IPS DF 6.9 (cell line): ENCODE data around the gene SH3PXD2B.
"Not testable (repeated sequence)": the region's sequence is repeated elsewhere in the genome, so short reads cannot be mapped to it uniquely, and the experiment has no call there.

Experiments
- DNase-seq: peaks from one replicate; pipeline ENCODE4 v3.0.0-alpha.2; 2013; ENCODE audit warnings: low read depth, low spot score
- H3K27ac ChIP-seq: one replicate; pipeline ENCODE4 v1.5.1; 2013; ENCODE audit warnings: low read length, control low read depth
- H3K27me3 ChIP-seq: 2 replicates; pipeline ENCODE4 v1.6.1; 2013; ENCODE audit warnings: mild to moderate bottlenecking, low read length; ENCODE audit not compliant: control insufficient read depth, insufficient read depth
- H3K36me3 ChIP-seq: 2 replicates; pipeline ENCODE4 v1.6.1; 2013; ENCODE audit warnings: low read length; ENCODE audit not compliant: control insufficient read depth, insufficient read depth
- H3K4me1 ChIP-seq: 2 replicates; pipeline ENCODE4 v1.6.1; 2013; ENCODE audit warnings: low read length; ENCODE audit not compliant: control insufficient read depth, insufficient read depth
- H3K4me3 ChIP-seq: 2 replicates; pipeline ENCODE4 v1.5.1; 2013; ENCODE audit warnings: mild to moderate bottlenecking, low read length
- H3K9me3 ChIP-seq: 2 replicates; pipeline ENCODE4 v1.6.1; 2013; ENCODE audit warnings: low read length, inconsistent platforms; ENCODE audit not compliant: control insufficient read depth, insufficient read depth
- WGBS: extraction: QIAGEN DNeasy Blood & Tissue Kit; methylation state at CpG from one replicate; pipeline ENCODE4 v1.1.7; 2013; ENCODE audit warnings: mixed read lengths, missing lambda C conversion rate; ENCODE audit not compliant: insufficient read length, insufficient coverage; 5-methylcytosine and 5-hydroxymethylcytosine counted together

The SH3PXD2B gene

DNA sequence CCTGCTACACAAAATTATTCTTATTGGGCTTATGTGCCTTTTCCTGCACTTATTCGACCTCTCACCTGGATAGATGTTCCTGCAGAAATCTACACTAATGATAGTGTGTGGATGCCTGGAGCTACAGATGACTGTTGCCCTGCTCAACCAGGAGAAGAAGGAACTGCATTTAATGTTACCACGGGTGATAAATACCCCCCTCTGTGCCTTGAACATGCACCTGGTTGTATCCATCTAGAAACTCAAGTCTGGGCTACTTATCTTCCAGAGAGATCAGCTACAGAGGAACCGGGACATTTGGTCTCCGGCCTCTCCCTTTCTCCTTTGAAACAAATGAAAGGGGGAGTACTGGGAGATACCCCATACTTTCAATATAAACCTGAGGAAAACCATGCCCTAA is 54.5 kb downstream of the SH3PXD2B start:
- Histone ChIP-seq H3K27ac (no peak overlapping the region), H3K27me3 (no peaks in the 10 kb centered on the region), H3K4me3 (no peak overlapping the region), H3K4me1 (peaks cover 5% of the 10 kb centered on the region), H3K9me3 (no peaks in the 10 kb centered on the region), H3K36me3 (peaks cover 3% of the 10 kb centered on the region; the same call in 1 of the 2 replicates)
- DNase-seq: no peak
- WGBS: no CpG with 5 or more reads among the region's 4 CpGs

DNA sequence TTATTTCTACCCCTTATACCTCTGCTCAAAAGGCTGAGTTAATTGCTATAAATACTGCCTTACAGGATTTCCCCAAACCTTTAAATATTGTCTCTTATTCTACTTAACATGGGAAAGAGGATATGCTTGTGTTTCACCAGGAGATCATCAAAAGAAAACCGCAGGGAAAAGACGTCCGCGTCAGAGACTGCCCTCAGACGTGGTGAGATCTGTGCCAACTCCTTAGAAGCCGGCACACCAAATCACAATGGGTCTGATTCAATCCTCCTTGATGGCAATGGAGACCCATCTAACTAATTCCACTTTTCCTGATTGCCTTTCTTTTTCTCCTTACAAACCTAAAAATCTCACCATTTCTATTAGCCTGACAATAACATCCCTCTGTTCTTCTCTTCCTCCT is 55.0 kb downstream of the SH3PXD2B start:
- no peak for DNase-seq
- H3K27ac ChIP-seq: no peak overlapping the region
- H3K36me3 ChIP-seq: peaks cover 3% of the 10 kb centered on the region; the same call in 1 of the 2 replicates
- H3K4me1 ChIP-seq: peaks cover 5% of the 10 kb centered on the region
- no CpG with 5 or more reads among the region's 6 CpGs for WGBS
- H3K27me3 ChIP-seq: no peaks in the 10 kb centered on the region
- H3K4me3 ChIP-seq: no peak overlapping the region
- no peaks in the 10 kb centered on the region for H3K9me3 ChIP-seq

DNA sequence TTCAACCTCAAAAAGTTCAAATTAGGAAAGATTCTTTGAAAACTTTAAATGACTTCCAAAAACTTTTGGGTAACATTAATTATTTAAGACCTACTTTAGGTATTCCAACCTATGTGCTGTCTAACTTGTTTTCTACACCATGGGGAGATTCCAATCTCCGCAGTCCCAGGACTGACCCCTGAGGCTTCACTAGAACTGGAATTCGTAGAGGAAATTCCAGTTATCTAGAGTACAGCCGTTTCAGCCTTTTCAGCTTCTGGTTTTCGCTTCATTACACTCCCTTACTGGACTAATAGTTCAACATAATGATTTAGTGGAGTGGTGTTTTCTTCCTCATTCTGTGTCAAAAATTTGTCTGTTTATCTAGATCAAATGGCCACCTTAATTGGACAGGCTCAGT is 55.7 kb downstream of the SH3PXD2B start:
- H3K4me3 ChIP-seq, DNase-seq, H3K36me3 ChIP-seq, H3K27me3 ChIP-seq, H3K9me3 ChIP-seq, H3K4me1 ChIP-seq, H3K27ac ChIP-seq: not testable (repeated sequence)
- WGBS: no CpG with 5 or more reads among the region's 4 CpGs

DNA sequence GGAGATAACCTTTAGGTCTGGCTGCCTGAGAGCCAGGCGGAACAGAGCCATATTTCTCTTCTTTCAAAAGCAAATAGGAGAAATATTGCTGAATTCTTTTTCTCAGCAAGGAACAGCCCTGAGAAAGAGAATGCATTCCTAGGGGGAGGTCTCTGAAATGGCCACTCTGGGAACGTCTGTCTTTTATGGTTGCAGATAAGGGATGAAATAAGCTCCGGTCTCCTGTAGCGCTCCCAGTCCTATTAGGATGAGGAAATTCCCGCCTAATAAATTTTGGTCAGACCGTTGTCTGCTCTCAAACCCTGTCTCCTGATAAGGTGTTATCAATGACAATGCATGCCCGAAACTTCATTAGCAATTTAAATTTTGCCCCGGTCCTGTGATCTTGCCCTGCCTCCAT is 57.3 kb downstream of the SH3PXD2B start:
- H3K4me3 ChIP-seq, H3K9me3 ChIP-seq, H3K4me1 ChIP-seq, H3K27me3 ChIP-seq, DNase-seq, H3K27ac ChIP-seq, H3K36me3 ChIP-seq: not testable (repeated sequence)
- WGBS: no CpG with 5 or more reads among the region's 8 CpGs

DNA sequence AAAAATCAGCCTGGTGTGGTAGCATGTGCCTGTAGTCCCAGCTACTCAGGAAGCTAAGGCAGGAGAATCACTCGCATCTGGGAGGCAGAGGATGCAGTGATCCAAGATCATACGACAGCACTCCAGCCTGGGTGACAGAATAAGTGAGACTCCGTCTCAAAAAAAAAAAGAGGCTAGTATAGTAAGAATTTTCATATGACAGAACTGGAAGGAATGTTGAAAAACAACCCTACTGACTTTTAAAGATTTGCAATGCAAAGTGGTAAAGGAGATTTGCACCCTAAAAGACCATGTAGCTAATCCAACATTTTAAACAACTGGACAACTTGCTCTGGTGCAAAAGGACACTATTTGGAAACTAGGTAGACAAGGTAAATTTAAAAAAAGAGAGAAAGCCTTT is 58.1 kb downstream of the SH3PXD2B start:
- no CpG with 5 or more reads among the region's 3 CpGs for WGBS
- Histone ChIP-seq H3K36me3 (peaks cover 3% of the 10 kb centered on the region; the same call in 1 of the 2 replicates), H3K27ac (no peak overlapping the region), H3K4me1 (no peaks in the 10 kb centered on the region), H3K27me3 (no peaks in the 10 kb centered on the region), H3K9me3 (no peaks in the 10 kb centered on the region), H3K4me3 (no peak overlapping the region)
- no peak for DNase-seq

DNA sequence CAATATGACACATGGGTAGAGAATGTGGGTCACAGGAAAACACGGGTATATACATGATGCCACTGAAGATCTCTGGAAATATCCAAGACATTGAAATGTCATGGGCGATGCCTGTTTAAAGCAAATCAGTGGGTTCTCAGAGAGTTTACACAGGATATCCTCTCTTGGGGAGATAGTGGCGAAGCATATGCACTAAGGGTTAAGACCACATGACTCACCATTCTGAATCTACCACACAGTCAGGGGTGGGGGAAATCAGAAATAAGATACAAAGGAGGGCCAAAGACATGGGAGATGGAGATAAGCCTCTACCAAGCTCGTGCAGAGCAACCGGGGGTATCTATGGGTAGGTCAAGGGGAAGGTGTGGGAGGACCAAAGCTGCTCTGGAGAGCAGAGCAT is 58.8 kb downstream of the SH3PXD2B start:
- H3K4me3 ChIP-seq: no peak overlapping the region
- H3K36me3 ChIP-seq: peaks cover 3% of the 10 kb centered on the region; the same call in 1 of the 2 replicates
- no peaks in the 10 kb centered on the region for H3K27me3 ChIP-seq
- no peak overlapping the region for H3K27ac ChIP-seq
- no peak for DNase-seq
- WGBS: no CpG with 5 or more reads among the region's 5 CpGs
- no peaks in the 10 kb centered on the region for H3K9me3 ChIP-seq
- H3K4me1 ChIP-seq: no peaks in the 10 kb centered on the region

DNA sequence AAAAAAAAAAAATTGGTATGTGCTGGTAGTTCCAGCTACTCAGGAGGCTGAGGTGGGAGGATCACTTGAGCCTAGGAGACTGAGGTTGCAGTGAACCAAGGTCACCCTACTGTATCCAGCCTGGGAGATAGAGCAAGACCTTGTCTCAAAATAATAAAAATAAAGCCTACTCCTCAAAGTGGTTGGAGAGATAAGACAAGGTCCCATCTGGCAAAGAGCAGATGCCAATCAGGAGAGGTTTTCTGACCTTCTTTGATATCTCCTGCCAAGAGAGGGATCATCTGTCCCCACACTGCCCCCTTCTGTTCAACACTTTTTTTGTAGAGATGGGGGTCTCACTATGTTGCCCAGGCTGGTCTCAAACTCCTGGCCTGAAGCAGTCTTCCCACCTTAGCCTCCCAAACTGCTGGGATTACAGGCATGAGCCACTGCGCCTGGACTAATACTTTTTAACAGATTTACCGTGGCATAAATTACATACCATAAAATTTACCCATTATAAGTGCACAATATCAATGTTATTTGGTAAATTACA is 64.7 kb downstream of the SH3PXD2B start:
- Histone ChIP-seq H3K4me1 (no peaks in the 10 kb centered on the region), H3K27ac (no peak overlapping the region), H3K9me3 (no peaks in the 10 kb centered on the region), H3K4me3 (no peak overlapping the region), H3K36me3 (peaks cover 3% of the 10 kb centered on the region; the same call in 1 of the 2 replicates), H3K27me3 (no peaks in the 10 kb centered on the region)
- WGBS: no CpG with 5 or more reads among the region's 2 CpGs
- no peak for DNase-seq

DNA sequence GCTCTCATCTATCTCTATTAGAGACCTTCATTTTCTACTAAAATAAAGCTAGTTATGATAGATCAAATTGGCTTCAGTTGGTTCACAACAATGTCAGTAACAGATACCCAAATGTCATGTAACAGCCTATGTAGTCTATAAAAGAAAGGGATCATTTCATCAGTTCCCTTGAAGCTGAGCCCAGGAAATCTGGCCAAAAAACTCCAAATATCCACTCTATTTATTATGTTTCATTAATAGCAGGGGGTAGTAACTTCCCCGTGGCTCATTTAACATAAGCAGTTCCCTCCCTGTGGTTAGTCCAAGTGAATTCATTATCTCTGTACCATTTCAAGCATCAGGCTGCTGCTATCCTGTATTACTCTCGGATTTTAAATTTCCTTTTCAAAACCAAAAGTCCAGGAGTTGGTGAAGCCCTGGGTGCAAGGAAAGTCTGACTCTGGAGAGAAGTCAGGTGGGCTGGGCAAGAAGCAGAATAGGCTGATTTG is 66.0 kb downstream of the SH3PXD2B start:
- Histone ChIP-seq H3K27me3 (no peaks in the 10 kb centered on the region), H3K4me3 (no peak overlapping the region), H3K27ac (no peak overlapping the region), H3K4me1 (no peaks in the 10 kb centered on the region), H3K9me3 (no peaks in the 10 kb centered on the region), H3K36me3 (peaks cover 3% of the 10 kb centered on the region; the same call in 1 of the 2 replicates)
- WGBS: no CpG with 5 or more reads among the region's 2 CpGs
- no peak for DNase-seq

DNA sequence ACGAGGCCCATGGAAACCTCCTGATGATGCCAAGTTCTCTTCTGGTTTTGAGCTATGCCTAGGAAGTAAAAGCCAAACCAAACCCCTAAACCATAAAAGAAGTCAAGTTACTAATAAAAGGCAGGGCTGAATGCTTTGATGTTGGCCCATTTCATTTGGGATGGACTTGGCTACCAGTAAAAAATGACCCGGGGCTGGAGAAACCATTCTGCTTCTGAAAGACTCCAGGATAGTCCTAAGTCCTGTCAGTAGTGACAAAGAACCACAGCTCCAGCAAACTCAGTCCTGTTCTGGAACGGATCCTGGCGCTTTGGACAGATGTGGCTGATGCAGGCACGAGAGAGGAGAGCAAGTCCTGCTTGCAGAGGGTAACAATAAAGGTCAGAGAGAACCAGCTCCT is 68.6 kb downstream of the SH3PXD2B start:
- Histone ChIP-seq H3K4me1 (no peaks in the 10 kb centered on the region), H3K27me3 (no peaks in the 10 kb centered on the region), H3K9me3 (no peaks in the 10 kb centered on the region), H3K27ac (no peak overlapping the region), H3K4me3 (no peak overlapping the region), H3K36me3 (peaks cover 9% of the 10 kb centered on the region)
- DNase-seq: no peak
- no CpG with 5 or more reads among the region's 5 CpGs for WGBS

DNA sequence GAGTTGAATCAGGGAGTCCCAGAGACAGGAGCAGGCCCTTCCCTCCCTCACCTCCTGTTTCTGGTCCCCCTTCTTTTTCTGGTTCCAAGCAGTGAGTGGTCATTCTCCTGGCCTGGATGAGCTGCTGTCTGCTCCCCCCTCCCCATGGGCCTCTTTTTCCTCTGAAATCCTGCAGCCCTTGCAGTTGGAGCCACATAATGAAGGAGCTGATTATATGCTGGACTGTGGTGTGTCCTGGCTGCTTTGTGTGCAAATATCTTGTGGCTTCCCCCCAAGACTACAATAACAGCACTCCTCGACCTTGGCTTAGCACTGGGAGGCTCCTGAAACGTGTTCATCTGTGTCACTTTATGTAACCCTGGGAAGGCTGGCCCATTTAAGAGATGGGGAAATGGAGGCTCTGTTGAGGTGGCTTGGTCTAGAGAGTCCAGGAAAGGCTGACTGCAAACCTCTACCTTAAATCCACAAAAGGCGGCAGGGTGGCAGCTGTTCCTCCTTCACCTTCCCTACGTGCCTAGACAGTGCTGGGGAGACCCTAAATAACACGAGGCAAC is 69.2 kb downstream of the SH3PXD2B start:
- Histone ChIP-seq H3K27me3 (no peaks in the 10 kb centered on the region), H3K4me3 (no peak overlapping the region), H3K27ac (no peak overlapping the region), H3K36me3 (peaks cover 9% of the 10 kb centered on the region), H3K9me3 (no peaks in the 10 kb centered on the region), H3K4me1 (no peaks in the 10 kb centered on the region)
- DNase-seq: no peak
- WGBS: no CpG with 5 or more reads among the region's 5 CpGs

DNA sequence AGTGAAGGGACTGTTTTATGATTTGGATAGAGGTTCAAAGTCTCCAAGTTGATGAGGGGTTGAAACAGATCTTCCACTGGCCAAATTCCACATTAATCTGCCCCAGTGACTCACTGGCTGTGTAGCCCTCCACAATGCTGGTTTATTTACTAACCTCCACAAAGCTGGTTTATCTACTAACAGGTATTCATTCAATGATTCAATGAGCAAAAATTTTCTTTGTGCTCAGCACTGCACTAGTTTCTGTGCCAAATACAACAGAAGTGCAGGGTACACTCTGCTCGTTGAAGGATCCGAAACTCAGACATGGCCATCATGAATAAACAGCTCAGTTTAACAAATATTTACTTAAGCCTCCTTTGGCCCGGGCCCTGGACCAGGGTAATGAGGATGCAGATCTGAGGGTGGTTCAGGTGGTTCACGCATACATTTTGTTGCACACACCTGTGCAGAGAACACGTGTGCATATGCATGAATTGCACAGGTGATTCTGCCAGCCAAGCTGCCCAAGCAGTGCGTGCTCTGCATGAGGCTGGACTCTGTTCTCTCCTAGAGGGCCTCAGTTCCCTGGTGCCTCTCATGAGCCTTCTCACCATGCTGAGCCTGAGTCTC is 71.0 kb downstream of the SH3PXD2B start:
- Histone ChIP-seq H3K27ac (no peak overlapping the region), H3K27me3 (no peaks in the 10 kb centered on the region), H3K36me3 (peaks cover 9% of the 10 kb centered on the region), H3K4me1 (no peaks in the 10 kb centered on the region), H3K9me3 (no peaks in the 10 kb centered on the region), H3K4me3 (no peak overlapping the region)
- whole genome bisulfite sequencing: no CpG with 5 or more reads among the region's 6 CpGs
- DNase-seq: no peak
